ENCODE measurements around the gene TBC1D1.

The TBC1D1 gene

DNA sequence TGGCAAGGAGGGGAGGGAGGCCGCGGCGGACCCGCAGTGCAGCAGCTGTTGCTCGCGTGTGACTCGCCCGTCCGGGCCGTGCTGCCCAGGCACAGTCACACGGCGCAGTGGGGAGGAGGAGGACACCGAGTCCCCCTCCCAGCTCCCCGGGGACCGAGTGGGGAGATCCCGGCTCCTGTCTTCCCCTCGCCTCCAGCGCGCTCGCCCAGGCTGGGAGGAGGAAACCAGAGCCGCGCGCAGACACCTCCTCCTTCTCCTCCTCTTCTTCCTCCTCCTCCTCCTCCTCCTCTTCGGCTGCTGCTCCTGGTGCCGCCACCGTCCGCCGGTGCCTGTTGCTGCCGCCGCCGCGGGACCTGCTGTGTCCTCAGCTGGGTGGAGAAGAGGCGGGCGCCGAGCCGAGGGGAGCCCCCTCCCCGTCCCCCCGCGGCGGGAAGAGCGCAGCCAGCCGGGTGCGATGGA lies at the start of gene TBC1D1:
Gene TBC1D1, plus strand, starts transcription at position 284 of the 459 bp plus-strand sequence. CDS start 11,012 bp downstream, outside the sequence.
- DNase-seq, result no peak

GRCh38 chr4:37844204-37844603 lies 46.7 kb upstream of the TBC1D1 start:
- no peak for DNase-seq

- no peak for DNase-seq
Observed at GRCh38 chr4:37845201-37845600, 45.7 kb upstream of the TBC1D1 start.

GRCh38 chr4:37847311-37847884 lies 43.5 kb upstream of the TBC1D1 start:
- DNase-seq, result no peak

- no peak for DNase-seq
Observed at GRCh38 chr4:37852376-37852775, 38.5 kb upstream of the TBC1D1 start.

GRCh38 chr4:37858112-37858511 lies 32.8 kb upstream of the TBC1D1 start:
- no peak for DNase-seq

GRCh38 chr4:37858872-37859271 lies 32.0 kb upstream of the TBC1D1 start:
- no peak for DNase-seq

GRCh38 chr4:37860266-37860665 lies 30.6 kb upstream of the TBC1D1 start:
- no peak for DNase-seq

DNA sequence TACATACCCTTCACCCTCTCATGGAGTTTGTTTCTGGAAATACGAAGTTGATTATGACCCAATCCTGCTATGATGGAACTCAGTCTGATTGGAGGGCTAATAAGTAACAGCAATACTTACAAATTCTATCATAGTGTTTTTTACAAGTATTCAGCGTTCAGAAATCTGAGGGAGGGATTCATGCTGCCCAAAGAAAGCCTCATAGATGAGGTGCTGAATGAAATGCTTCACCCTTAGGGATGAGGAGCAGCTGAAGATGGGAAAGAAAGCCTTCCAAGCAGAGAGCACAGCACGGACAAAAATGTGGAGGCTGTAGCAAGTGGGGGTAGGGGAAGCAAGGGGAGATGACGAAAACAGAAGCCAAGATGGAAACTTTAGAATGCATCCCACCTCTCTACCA lies 27.9 kb upstream of the TBC1D1 start:
- no peak for DNase-seq

DNA sequence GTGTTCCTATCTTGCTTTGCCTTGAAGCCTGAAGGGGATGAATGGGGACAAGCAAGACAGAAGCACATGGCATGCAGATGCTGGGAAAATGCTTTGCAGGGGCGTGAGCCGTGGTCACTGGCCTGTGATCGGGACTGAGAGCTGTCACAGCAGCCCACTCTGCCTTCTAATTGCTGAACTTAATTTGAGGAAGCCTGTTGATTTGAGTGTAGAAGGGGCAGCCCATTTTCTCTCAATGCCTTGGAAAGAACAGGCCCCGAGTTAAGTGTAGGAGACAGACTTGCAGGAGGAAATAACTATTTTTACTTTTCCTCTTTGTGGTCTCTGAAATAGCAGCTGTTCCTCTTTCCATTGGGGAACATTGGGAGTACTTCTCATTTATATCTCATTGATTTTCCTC lies 26.1 kb upstream of the TBC1D1 start:
- no peak for DNase-seq

GRCh38 chr4:37865450-37865849 lies 25.4 kb upstream of the TBC1D1 start:
- DNase-seq, result no peak

DNA sequence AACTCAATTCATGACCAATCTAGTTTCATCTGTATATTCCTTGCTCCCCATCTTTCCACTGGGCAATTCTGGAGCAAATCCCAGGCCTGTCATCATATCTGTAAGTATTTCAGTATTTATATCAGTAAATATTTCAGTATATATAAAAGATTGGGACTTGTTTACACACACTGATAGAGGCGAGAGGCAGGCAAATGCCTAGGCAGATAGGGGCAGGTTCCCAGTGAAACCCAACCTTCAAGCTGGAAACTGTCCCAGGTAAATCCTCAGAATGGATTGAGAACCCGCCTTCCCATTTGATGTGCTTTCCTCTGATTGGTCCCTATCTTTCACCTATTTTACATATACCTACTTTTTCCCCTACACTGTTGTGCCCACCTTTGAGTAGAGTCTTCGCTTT lies 23.8 kb upstream of the TBC1D1 start:
- no peak for DNase-seq

DNA sequence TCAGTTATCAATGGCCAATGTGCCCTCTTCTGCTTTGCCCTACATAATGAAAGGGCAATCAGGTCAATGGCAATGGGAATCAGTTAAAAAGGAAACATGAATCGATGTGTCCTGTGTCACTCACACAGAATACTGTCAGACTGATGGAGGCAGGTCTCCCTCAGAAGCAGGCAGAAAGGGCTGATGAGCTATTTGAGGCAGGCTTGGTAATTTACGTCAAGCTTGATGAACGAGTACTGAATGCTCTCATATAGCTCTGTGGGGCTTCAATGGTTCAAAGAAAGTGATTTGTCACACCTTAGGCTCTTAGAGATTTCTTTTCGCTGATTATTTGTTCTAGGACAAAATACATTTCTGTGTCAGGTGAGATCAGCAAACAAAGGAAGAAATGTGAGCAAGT lies 22.6 kb upstream of the TBC1D1 start:
- DNase-seq, result no peak

DNA sequence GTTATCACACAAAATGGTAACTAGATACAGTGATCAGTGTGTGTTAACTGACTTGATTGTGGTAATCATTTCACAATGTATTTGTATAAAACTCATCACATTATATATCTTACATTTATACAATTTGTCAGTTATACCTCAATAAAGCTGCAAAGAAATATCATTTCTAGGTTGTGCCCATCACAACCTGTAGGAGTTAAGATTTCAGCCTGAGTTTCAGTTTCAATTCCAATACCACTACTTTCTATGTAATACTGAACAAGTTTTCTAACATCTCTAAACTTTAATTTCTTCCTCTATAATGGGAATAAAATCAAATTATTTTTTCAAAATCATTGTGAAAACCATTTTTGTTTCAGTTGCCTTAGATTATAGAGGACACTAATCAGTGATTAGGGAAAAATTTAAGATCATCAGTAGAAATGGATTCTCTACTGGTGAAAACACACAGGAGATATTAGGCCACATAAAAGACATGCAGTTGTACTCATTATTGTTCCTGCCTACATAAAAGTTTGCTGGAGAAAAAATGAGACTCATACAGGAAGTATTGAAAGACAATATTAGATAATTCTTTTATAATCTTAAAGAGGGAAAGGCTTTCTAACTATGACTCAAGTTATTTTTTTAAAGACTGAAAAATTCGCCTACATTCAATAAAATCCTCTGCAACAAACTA lies 18.4 kb upstream of the TBC1D1 start:
- no peak for DNase-seq

DNA sequence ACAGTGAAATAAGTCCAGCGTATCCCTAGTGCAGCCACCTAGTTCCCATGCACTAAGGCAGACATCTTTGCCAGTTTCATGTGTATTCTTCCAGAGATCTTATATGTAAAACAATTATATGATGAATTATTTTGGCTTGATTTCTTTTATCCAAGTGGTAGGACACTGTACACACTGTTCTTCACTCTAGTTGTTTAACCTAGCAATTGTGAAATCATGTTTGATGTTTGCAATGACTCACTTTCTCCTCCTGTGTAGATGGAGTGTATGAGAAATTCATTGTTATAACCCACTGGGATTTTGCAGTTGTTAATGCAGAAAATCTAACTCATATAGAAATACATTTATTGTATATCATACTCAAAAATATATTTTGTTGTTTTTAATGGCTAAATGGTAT lies 17.5 kb upstream of the TBC1D1 start:
- DNase-seq, result no peak

- DNase-seq, result no peak
Observed at GRCh38 chr4:37876156-37876555, 14.7 kb upstream of the TBC1D1 start.

- DNase-seq, result no peak
Observed at GRCh38 chr4:37879365-37879764, 11.5 kb upstream of the TBC1D1 start.

DNA sequence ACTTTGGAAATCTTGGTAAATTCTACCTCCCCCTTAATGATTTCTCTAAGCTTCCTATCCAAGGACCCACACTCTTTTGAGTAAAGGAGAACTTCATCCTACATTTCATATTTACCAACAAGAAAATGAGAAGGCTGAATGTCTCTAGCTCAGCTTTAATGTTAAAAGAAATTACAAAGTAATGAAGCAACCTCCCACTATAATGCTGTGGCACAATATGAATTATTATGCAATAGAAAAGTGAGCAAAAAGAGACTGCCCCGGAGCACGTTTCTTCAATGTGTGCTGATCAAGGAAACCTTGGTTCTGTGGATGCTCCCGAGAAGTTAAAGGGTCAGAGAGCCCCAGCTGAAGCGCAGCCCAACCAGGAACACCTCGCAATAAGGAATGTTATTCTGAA lies 9.1 kb upstream of the TBC1D1 start:
- no peak for DNase-seq

DNA sequence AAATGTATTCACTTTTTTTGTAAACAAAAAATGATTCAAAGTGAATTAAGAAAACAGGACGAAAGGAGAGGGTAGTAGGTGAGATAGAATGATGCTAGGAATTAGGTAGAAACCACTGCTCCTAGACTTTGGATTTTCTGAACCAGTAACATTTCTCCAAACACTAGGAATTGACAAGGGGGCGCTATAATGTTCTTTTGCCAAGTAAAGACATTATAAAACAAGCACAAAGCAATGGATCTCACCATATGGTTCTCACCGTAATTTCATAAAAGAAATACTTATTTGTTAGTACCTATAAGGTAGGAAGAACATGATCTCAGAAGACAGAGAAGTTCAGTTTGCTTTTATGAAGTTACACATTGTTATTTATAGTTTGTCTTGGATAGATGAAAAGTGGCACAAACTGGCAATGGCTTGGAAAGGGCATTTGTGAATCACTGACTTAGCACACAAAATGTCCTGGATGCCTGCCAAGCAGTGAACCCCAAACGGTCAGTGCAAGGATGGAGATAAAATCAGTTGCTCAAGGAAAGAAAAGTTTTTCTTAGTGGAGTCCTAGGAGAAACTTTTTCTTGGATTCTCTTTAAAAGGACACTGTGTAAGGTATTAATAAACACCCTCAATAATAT lies 8.1 kb upstream of the TBC1D1 start:
- no peak for DNase-seq

DNA sequence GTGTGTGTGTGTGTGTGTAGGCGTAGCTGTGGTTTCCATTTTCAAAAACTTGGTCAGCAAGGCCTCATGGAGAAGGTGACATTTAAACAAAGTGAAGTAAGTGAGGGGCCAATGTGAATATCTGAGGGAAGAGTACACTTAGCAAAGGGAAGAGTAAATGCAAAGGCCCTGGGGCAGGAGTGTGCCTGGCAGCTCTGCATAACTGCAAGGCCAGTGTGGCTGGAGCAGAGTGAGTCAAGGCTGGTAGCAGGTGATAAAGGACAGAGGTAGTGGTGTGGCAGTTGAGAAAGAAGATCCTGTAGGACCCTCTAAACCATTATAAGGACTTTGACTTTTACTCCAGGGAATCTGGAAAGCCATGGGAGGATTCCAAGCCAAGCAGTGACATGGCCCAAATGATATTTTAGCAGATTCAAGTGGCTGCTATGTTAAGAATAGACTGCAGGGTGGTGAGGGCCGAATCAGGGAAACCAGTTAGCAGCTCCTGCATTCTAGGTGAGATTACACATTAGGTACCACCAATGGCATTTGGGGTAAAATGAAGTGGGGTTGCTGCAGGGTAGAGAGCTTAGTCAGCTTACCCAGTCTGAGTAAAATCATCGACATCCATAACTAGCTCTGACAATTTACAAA lies 5.9 kb upstream of the TBC1D1 start:
- no peak for DNase-seq

DNA sequence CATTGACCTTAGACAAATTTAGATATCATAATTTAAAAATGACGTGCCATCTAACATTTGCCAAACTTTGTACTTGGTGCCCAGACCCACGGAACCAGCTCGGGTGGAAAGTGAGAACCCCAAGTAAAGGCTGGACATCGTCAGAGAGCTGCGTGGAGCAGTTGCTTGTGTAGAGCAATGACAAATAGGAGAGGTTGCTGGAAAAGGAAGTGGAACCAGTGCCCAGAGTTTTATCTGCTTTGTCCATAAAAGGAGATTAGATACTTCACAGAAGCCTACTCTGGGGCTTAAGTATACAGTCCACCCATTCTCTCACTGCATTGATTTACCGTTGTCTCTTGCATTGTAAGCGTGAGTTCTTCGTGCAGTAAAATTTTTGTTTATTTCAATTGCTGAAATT lies 5.4 kb upstream of the TBC1D1 start:
- no peak for DNase-seq

DNA sequence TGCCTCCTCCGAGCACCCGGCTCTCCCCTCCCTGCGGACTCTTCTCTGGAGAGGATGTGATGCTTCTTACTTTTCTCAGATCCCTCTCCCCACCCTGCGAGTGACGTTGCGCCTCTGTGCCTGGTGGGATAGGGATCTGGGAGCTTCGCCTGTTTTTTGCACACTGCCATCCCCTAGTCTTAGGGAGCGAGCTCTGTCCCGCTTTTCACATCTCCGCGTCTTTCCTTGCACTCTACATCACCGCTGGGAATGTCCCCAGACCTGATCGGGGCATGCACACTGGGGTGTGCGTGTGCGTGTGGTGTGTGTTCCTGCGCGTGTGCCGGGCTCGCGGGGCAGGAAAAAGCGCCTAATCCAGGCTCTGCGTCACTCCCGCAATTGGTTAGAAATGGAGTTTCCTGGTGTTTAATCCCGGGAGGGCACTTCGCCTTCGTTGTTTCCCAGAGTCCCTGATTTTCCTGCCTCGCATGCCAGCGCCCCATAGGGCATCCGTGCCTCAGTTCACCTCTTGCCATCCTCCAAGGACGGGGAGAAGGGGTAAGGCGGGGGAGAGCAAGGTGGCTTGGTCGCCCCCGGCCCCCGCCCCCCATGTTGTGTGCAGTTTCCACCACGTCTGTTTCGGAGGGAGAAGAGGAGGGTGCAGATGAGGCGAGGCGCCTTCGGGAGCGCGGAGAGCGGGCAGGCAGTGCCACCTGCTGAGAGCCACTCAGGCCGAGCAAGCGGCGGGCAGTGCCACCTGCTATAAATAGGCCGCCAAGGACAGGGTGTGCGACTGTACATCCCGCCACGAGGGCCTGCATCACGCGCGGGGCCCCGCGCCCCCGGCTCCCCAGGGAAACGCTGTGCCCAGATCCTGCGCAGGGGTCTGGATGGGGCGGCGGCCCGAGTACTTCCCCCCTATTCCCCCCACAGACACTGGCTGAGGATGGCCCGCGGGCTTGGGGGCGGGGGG lies 759 bp upstream of the TBC1D1 start:
- no peak for DNase-seq

Data from NCI-H1694 (cell line).